M059J (cell line): ENCODE data around the gene LGALS9B. TPM values are rescaled to one million over a fixed set of nuclear protein-coding genes. Genes with fewer than 3 reads are reported as not detected.
"Not testable (repeated sequence)": the region's sequence is repeated elsewhere in the genome, so short reads cannot be mapped to it uniquely, and the experiment has no call there.

Experiments used
- DNase-seq: peaks from one replicate; pipeline ENCODE4 v3.0.0-alpha.2; 2012; ENCODE audit warnings: low read depth
- total RNA-seq: library from RNA; depleted of rRNA; stranded (reverse); fragments of >200 nt; shearing (Covaris generic); gene quantifications from 2 replicates; pipeline ENCODE4 v1.2.3, GENCODE V29; 2014

Gene LGALS9B
- total RNA-seq, 1 experiment from 2014 or later, result not detected

- peak; percentile 38 for DNase-seq
Observed at GRCh38 chr17:20466999-20467398, 340 bp downstream of the LGALS9B start.

GRCh38 chr17:20466553-20466952 lies 786 bp downstream of the LGALS9B start:
- DNase-seq, result not testable (repeated sequence)

- not testable (repeated sequence) for DNase-seq
Observed at GRCh38 chr17:20465535-20465934, 1.8 kb downstream of the LGALS9B start.

GRCh38 chr17:20464854-20465414 lies 2.4 kb downstream of the LGALS9B start:
- DNase-seq, result not testable (repeated sequence)

- not testable (repeated sequence) for DNase-seq
Observed at GRCh38 chr17:20462158-20462557, 5.2 kb downstream of the LGALS9B start.

GRCh38 chr17:20457848-20458381 lies 9.4 kb downstream of the LGALS9B start:
- not testable (repeated sequence) for DNase-seq

- not testable (repeated sequence) for DNase-seq
Observed at GRCh38 chr17:20455106-20455505, 12.2 kb downstream of the LGALS9B start.

- DNase-seq, result not testable (repeated sequence)
Observed at GRCh38 chr17:20453820-20454434, 13.4 kb downstream of the LGALS9B start.

- not testable (repeated sequence) for DNase-seq
Observed at GRCh38 chr17:20450852-20451251, 16.5 kb downstream of the LGALS9B start.

- not testable (repeated sequence) for DNase-seq
Observed at GRCh38 chr17:20447534-20448321, 19.6 kb downstream of the LGALS9B start.

GRCh38 chr17:20446895-20447294 lies 20.4 kb downstream of the LGALS9B start:
- not testable (repeated sequence) for DNase-seq

GRCh38 chr17:20444581-20445236 lies 22.6 kb downstream of the LGALS9B start:
- not testable (repeated sequence) for DNase-seq

GRCh38 chr17:20444173-20444572 lies 23.2 kb downstream of the LGALS9B start:
- DNase-seq, result not testable (repeated sequence)

- not testable (repeated sequence) for DNase-seq
Observed at GRCh38 chr17:20443632-20444031, 23.7 kb downstream of the LGALS9B start.

- not testable (repeated sequence) for DNase-seq
Observed at GRCh38 chr17:20440665-20441064, 26.7 kb downstream of the LGALS9B start.

- not testable (repeated sequence) for DNase-seq
Observed at GRCh38 chr17:20435166-20435565, 32.2 kb downstream of the LGALS9B start.

GRCh38 chr17:20433382-20433781 lies 34.0 kb downstream of the LGALS9B start:
- not testable (repeated sequence) for DNase-seq

- DNase-seq, result not testable (repeated sequence)
Observed at GRCh38 chr17:20427264-20427663, 40.1 kb downstream of the LGALS9B start.

- not testable (repeated sequence) for DNase-seq
Observed at GRCh38 chr17:20422826-20423225, 44.5 kb downstream of the LGALS9B start.

GRCh38 chr17:20418838-20419237 lies 48.5 kb downstream of the LGALS9B start:
- not testable (repeated sequence) for DNase-seq

GRCh38 chr17:20417492-20418080 lies 49.8 kb downstream of the LGALS9B start:
- DNase-seq, result not testable (repeated sequence)
